NCI-H82 treated with DMSO at 0.1 percent for 48 hours (cell line): ENCODE measurements around the gene LAMC1.

Experiments used
- DNase-seq: peaks from one replicate; lab custom pipeline; 2025; ENCODE audit not compliant: unreplicated experiment; lab: John Stamatoyannopoulos, UW

Gene LAMC1

GRCh38 chr1:183019860-183020259, 3.4 kb upstream of the LAMC1 start:
- DNase-seq = no peak

- peak; percentile 45 for DNase-seq
Observed at GRCh38 chr1:183021405-183022201, 1.6 kb upstream of the LAMC1 start.

DNA sequence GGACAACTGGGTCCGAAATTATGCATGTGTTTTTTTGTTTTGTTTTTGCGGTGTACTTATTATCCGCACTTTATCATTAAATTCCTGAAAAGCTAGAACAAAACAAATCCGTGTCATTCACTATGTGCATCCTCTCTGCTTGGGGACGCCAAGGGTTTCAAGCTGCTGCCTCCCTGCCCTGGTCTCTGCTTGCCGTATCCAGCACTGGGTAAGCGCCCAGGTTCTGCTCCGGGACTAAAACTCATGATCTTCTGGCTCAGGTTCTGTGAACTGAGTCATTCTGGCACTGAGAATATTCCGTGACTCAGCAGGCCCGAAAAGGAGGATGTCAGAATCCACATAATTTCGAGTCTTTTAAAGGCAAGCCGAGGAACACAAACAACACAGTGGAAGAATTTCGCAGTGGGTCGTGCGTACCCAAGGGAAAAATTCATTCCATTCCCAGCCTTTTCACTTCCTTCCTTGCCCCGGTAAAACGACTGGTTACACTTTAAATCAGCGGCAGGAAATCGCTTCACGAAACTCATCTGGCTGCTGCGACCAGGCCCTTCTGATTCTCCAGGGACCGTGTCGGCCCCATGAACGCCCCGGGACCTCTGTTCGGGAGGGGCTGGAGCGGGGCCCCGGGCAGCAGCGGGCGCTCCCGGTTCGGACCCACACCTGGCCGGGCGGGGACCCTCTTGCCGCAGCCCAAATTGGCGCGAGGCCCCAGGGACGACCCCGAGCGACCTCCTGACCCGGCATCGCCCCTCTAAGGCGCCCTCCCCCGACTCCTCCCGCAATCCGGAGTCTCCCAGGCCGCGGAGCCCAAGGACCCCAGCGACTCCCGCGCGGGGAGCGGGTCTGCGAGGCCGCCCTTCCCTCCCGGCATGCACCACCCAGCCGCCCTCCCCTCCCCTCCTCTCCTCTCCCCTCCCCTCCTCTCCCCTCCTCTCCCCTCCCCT, 746 bp upstream of the LAMC1 start:
- peak; percentile 45 for DNase-seq

GRCh38 chr1:183023601-183024316, 539 bp downstream of the LAMC1 start:
- peak; percentile 21 for DNase-seq

- DNase-seq = no peak
Observed at GRCh38 chr1:183024317-183025009, 1.2 kb downstream of the LAMC1 start.

DNA sequence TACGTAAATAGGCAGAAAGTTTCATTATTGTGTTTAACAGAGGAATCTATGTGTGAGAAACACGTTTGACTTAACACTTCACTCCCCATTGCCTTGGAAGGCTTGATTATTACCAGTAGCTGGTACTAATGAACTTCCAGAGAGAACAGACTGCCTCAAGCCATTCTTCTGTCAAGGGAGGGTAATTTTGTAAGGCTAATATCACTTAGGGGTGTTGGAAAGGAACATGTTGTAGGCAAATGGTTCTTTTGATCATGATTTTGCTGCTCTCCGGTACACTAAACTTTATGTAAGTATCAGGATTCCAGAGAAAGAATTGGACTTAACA, 1.8 kb downstream of the LAMC1 start:
- no peak for DNase-seq

GRCh38 chr1:183025782-183026774, 2.9 kb downstream of the LAMC1 start:
- peak; percentile 21 for DNase-seq

DNA sequence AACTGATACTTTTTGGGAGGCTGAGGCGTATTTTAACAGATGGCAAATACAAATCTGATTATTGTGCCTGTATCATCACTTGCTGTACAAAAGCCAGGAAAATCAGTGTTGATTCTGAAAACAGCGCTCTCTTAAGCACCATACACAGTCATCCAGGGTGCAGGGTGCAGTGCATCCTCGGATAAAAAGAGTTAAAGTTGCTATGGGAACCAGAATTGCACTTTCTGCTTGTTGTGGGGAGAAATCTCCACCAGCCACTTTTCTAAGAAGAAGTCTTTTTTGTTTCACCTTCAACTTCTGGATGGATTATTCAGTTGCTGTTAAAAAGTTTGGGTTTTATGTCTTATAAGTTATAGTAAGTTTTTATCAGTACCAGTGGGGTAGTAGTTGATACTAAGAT, 3.8 kb downstream of the LAMC1 start:
- DNase-seq = no peak

DNA sequence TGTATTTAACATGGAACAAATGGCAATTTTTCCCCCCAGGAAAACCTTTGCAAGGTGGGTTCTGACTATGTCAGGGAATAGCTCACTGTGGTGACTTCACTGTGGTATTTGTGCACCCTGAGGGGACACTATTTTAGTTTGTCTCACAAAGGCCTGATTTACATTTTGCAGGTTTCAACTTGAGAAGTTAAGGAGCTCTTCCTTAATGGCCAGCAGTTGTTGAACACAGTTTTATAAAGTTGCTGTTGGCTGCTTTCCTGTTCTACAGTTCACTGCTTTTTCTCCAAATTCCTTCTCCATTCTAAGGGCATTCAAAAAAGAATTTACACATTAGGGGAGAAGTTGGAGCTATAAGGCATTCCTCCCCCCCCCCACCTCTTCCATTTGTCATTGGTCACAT, 4.6 kb downstream of the LAMC1 start:
- DNase-seq = no peak

- no peak for DNase-seq
Observed at GRCh38 chr1:183029591-183030000, 6.4 kb downstream of the LAMC1 start.

- DNase-seq = no peak
Observed at GRCh38 chr1:183030053-183030452, 6.8 kb downstream of the LAMC1 start.

DNA sequence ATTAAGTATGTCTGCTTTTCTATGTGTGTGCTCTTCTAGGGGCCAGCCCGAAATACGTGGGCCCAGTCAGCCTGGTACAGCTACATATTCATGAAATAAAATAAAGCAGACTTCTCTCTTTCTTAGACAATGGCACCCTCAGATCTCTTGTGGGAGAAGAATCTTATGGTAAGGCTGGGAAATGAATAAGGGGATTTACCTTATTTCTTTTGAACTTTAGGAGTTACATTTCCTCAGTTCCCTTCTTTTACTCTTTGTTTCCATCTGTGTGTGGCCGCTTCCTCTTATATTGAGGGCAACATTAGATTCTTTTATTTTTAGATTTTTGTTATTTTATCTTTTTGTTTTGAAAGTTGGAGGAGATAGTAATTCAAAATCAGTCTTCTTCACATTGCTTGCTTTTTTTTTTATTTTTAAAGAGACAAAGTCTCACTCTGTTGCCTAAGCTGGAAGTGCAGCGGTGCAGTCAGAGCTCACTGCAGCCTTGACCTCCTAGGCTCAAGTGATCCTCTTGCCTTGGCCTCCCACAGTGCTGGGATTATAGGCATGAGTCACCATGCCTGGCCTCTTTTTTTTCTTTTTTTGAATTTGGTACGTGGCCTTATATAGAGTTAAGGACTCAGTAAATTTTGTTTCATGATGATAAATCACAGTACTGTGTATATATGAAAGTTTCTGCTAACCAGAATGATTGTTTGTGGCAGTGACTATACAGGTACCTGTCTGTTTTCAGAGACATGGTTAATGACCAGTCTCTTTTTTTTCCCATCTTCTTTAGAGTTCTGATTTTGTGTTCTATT, 9.1 kb downstream of the LAMC1 start:
- DNase-seq = no peak

- no peak for DNase-seq
Observed at GRCh38 chr1:183033205-183033604, 10.0 kb downstream of the LAMC1 start.

- DNase-seq = no peak
Observed at GRCh38 chr1:183034682-183035081, 11.5 kb downstream of the LAMC1 start.

DNA sequence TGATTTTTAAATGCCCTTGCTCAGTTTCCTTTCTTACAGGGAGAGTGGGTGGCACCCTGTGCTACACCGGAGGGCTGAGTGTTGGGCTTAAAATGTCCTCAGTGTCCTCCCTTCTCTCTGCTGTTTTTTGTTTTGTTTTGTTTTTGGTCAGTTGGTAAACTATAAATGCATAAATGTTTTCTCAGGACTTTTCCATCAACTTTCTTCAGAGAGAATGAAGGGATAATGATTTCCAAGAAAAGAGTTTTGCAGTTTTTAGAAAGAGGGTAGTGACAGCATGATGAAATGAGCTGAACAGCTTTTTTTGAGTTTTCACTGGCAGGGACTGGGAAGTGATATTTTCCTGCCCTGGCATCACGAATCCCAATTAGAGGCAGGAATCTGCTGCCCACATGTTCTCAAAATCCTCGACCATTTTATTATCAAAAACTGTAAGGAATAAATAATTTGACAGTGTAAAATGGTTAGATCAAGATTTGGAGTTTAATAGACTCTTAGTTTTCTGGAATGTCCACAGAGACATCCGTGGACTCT, 15.2 kb downstream of the LAMC1 start:
- no peak for DNase-seq

GRCh38 chr1:183038913-183039312, 15.7 kb downstream of the LAMC1 start:
- no peak for DNase-seq

DNA sequence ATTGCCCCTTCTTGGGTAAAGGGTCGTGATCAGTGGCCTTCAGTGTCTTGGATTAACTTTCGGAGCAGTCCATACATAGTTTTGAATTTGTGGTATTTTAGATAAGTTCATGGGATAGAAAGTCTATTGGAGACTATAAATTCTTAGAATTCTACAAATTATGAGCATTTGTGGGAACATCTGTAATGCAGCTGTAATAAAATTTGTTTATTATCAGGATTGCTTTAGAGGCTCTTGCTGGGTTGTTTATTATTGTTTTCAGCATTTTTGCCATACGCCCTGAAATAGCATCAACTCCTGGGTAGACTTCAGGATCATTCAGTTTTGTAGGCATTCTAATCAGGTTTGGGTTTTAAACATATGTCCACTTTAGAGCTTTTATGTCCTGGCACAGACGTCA, 16.1 kb downstream of the LAMC1 start:
- DNase-seq = no peak

GRCh38 chr1:183039985-183040447, 16.8 kb downstream of the LAMC1 start:
- DNase-seq = no peak
